Nephron (organoid): Measurements from ENCODE around the gene ERC1.

Source experiments
- H3K27ac Mint-ChIP-seq, 3 experiments: 2 replicates each; pipeline ENCODE4 v1.8.0; 2020; ENCODE audit warnings: mixed read lengths in 3 of 3, mild to moderate bottlenecking in 2 of 3, moderate library complexity in 1 of 3
- H3K27me3 Mint-ChIP-seq: 2 replicates; pipeline ENCODE4 v1.8.0; 2021; ENCODE audit warnings: low read depth, mild to moderate bottlenecking, moderate library complexity, mixed read lengths
- H3K36me3 Mint-ChIP-seq: 2 replicates; pipeline ENCODE4 v1.8.0; 2020; ENCODE audit warnings: low read depth, mixed read lengths
- H3K4me1 Mint-ChIP-seq: 2 replicates; pipeline ENCODE4 v1.8.0; 2020; ENCODE audit warnings: mixed read lengths
- H3K4me3 Mint-ChIP-seq, 3 experiments: 2 replicates each; pipeline ENCODE4 v1.8.0; 2020; ENCODE audit warnings: mild to moderate bottlenecking in 3 of 3, mixed read lengths in 3 of 3, moderate library complexity in 2 of 3
- H3K9me3 Mint-ChIP-seq: 2 replicates; pipeline ENCODE4 v1.8.0; 2020; ENCODE audit warnings: mixed read lengths
- CTCF ChIP-seq, 3 experiments: fragments of 200-600 bp; sonication (generic); IDR thresholded peaks; one replicate each; pipeline ENCODE4 v1.5.0; 2021; ENCODE audit warnings: antibody characterized with exemption in 3 of 3; ENCODE audit not compliant: unreplicated experiment in 3 of 3

Gene ERC1

GRCh38 chr12:1523558-1524050, 532.6 kb downstream of the ERC1 start:
- Mint-ChIP-seq H3K4me1 (peaks cover 12% of the 10 kb centered on the region), H3K27me3 (peaks cover 38% of the 10 kb centered on the region), H3K4me3 (no peak overlapping the region), H3K27ac (no peak overlapping the region), H3K36me3 (no peaks in the 10 kb centered on the region), H3K9me3 (no peaks in the 10 kb centered on the region)
- TF ChIP-seq CTCF (IDR thresholded peaks at IDR 0.05; ENCODE audit: unreplicated experiment in 3 of 3) = no peak

GRCh38 chr12:1525858-1526257, 534.8 kb downstream of the ERC1 start:
- no peak for TF ChIP-seq CTCF (IDR thresholded peaks at IDR 0.05; ENCODE audit: unreplicated experiment in 3 of 3)
- Mint-ChIP-seq H3K4me1 (no peaks in the 10 kb centered on the region), H3K4me3 (peak overlapping the region in 1 of 3 experiments; percentile 38), H3K27me3 (peaks cover 49% of the 10 kb centered on the region), H3K27ac (no peak overlapping the region), H3K36me3 (no peaks in the 10 kb centered on the region), H3K9me3 (no peaks in the 10 kb centered on the region)

- peaks cover 10% of the 10 kb centered on the region for H3K4me1 Mint-ChIP-seq
- no peak for TF ChIP-seq CTCF (IDR thresholded peaks at IDR 0.05; ENCODE audit: unreplicated experiment in 3 of 3)
- no peaks in the 10 kb centered on the region for H3K36me3 Mint-ChIP-seq
- peaks cover 59% of the 10 kb centered on the region for H3K27me3 Mint-ChIP-seq
- H3K9me3 Mint-ChIP-seq = no peaks in the 10 kb centered on the region
- H3K4me3 Mint-ChIP-seq = peak overlapping the region in 1 of 3 experiments; percentile 68
- H3K27ac Mint-ChIP-seq = no peak overlapping the region
Observed at GRCh38 chr12:1527789-1528188, 536.8 kb downstream of the ERC1 start.

- Mint-ChIP-seq H3K27me3 (peaks cover 65% of the 10 kb centered on the region), H3K36me3 (no peaks in the 10 kb centered on the region), H3K9me3 (no peaks in the 10 kb centered on the region), H3K4me1 (peaks cover 20% of the 10 kb centered on the region), H3K4me3 (peak overlapping the region in 2 of 3 experiments; percentile 96 to 97), H3K27ac (no peak overlapping the region)
- TF ChIP-seq CTCF (IDR thresholded peaks at IDR 0.05; ENCODE audit: unreplicated experiment in 3 of 3) = no peak
Observed at GRCh38 chr12:1528791-1529190, 537.8 kb downstream of the ERC1 start.

- H3K27me3 Mint-ChIP-seq = peaks cover 67% of the 10 kb centered on the region
- H3K9me3 Mint-ChIP-seq = no peaks in the 10 kb centered on the region
- H3K36me3 Mint-ChIP-seq = no peaks in the 10 kb centered on the region
- peak overlapping the region in 2 of 3 experiments; percentile 88 to 95 for H3K27ac Mint-ChIP-seq
- peak overlapping the region; percentile 96 to 97 (median 97) for H3K4me3 Mint-ChIP-seq
- no peak for TF ChIP-seq CTCF (IDR thresholded peaks at IDR 0.05; ENCODE audit: unreplicated experiment in 3 of 3)
- peaks cover 23% of the 10 kb centered on the region for H3K4me1 Mint-ChIP-seq
Observed at GRCh38 chr12:1529228-1529861, 538.3 kb downstream of the ERC1 start.
